Stimulated activated CD4-positive, alpha-beta T cell treated with anti-CD3 and anti-CD28 coated beads, Interleukin-1b, Interleukin-23, amount 100 ng/mL, for 24 hours (primary cell): ENCODE data around the gene TCF20.
A peak's percentile ranks its signal among the peaks of the same experiment; 100 is the strongest.

Experiments used
- DNase-seq, 4 experiments: peaks; one replicate each; pipeline ENCODE4 v3.0.0-alpha.2; 2020; ENCODE audit warnings: low read depth in 4 of 4, low spot score in 1 of 4

The TCF20 gene

GRCh38 chr22:42282252-42282942 is 11.9 kb upstream of the TCF20 start:
- DNase-seq = no peak

- no peak for DNase-seq
Observed at GRCh38 chr22:42281706-42282251, 11.3 kb upstream of the TCF20 start.

GRCh38 chr22:42281284-42281683 is 10.8 kb upstream of the TCF20 start:
- DNase-seq = no peak

GRCh38 chr22:42280836-42281235 is 10.4 kb upstream of the TCF20 start:
- DNase-seq = no peak

- no peak for DNase-seq
Observed at GRCh38 chr22:42280140-42280539, 9.7 kb upstream of the TCF20 start.

- no peak for DNase-seq
Observed at GRCh38 chr22:42279425-42280020, 9.1 kb upstream of the TCF20 start.

GRCh38 chr22:42277988-42278776 is 7.7 kb upstream of the TCF20 start:
- no peak for DNase-seq

GRCh38 chr22:42277232-42277753 is 6.8 kb upstream of the TCF20 start:
- no peak for DNase-seq

GRCh38 chr22:42275970-42276369 is 5.5 kb upstream of the TCF20 start:
- DNase-seq = no peak

- no peak for DNase-seq
Observed at GRCh38 chr22:42275176-42275575, 4.7 kb upstream of the TCF20 start.

- DNase-seq = no peak
Observed at GRCh38 chr22:42273855-42274451, 3.5 kb upstream of the TCF20 start.

- no peak for DNase-seq
Observed at GRCh38 chr22:42272431-42272999, 2.1 kb upstream of the TCF20 start.

- DNase-seq = no peak
Observed at GRCh38 chr22:42271906-42272305, 1.5 kb upstream of the TCF20 start.

- no peak for DNase-seq
Observed at GRCh38 chr22:42271191-42271813, 849 bp upstream of the TCF20 start.

- peak in 1 of 4 experiments; percentile 17 for DNase-seq
Observed at GRCh38 chr22:42270176-42270509, 310 bp downstream of the TCF20 start.

GRCh38 chr22:42269432-42270175 is 849 bp downstream of the TCF20 start:
- DNase-seq = peak in 3 of 4 experiments; percentile 44 to 69 (median 54)

GRCh38 chr22:42268852-42269410 is 1.5 kb downstream of the TCF20 start:
- no peak for DNase-seq

- DNase-seq = no peak
Observed at GRCh38 chr22:42265321-42265720, 5.1 kb downstream of the TCF20 start.

GRCh38 chr22:42263944-42264343 is 6.5 kb downstream of the TCF20 start:
- DNase-seq = no peak

- DNase-seq = no peak
Observed at GRCh38 chr22:42262964-42263363, 7.5 kb downstream of the TCF20 start.
